Cerebellar nuclear complex (tissue), 1 donor: ENCODE results near the gene POLR3K.
A peak's percentile ranks its signal among the peaks of the same experiment; 100 is the strongest.

Experiments
- DNase-seq, 2 experiments: peaks; one replicate each; lab custom pipeline; 2025; lab: John Stamatoyannopoulos, UW

Gene POLR3K

GRCh38 chr16:53346-54236, at the start of gene POLR3K, which contains the start of gene SNRNP25:
Gene POLR3K (minus strand): TSS chr16:53608. CDS start chr16:53586, 22 bp downstream.
Gene SNRNP25 (plus strand): TSS chr16:53828. CDS start chr16:54017, 189 bp downstream.
- DNase-seq, result peak; percentile 81 to 86

GRCh38 chr16:102060-102855, 48.9 kb upstream of the POLR3K start:
- DNase-seq, result no peak

- DNase-seq, result no peak
These were observed 48.2 kb upstream of the POLR3K start for GRCh38 chr16:101586-101985.

- DNase-seq, result no peak
These were observed 47.6 kb upstream of the POLR3K start for GRCh38 chr16:100989-101388.

GRCh38 chr16:97822-98221, 44.4 kb upstream of the POLR3K start:
- no peak for DNase-seq

- DNase-seq, result peak in 1 of 2 experiments; percentile 39
These were observed 43.5 kb upstream of the POLR3K start for GRCh38 chr16:96935-97381.

GRCh38 chr16:94918-95265, 41.5 kb upstream of the POLR3K start:
- DNase-seq, result no peak

- DNase-seq, result no peak
These were observed 39.3 kb upstream of the POLR3K start for GRCh38 chr16:92431-93339.

GRCh38 chr16:91484-91883, 38.1 kb upstream of the POLR3K start:
- DNase-seq, result peak in 1 of 2 experiments; percentile 27

GRCh38 chr16:89391-90302, 36.2 kb upstream of the POLR3K start:
- no peak for DNase-seq

GRCh38 chr16:88613-89012, 35.2 kb upstream of the POLR3K start:
- DNase-seq, result no peak

- no peak for DNase-seq
These were observed 33.1 kb upstream of the POLR3K start for GRCh38 chr16:86483-86952.

- DNase-seq, result peak in 1 of 2 experiments; percentile 31
These were observed 32.5 kb upstream of the POLR3K start for GRCh38 chr16:85865-86264.

GRCh38 chr16:85407-85782, 32.0 kb upstream of the POLR3K start:
- no peak for DNase-seq

GRCh38 chr16:84718-85406, 31.5 kb upstream of the POLR3K start:
- no peak for DNase-seq

- DNase-seq, result no peak
These were observed 30.6 kb upstream of the POLR3K start for GRCh38 chr16:83781-84615.

- no peak for DNase-seq
These were observed 29.7 kb upstream of the POLR3K start for GRCh38 chr16:83060-83603.

GRCh38 chr16:79151-80054, 26.0 kb upstream of the POLR3K start:
- DNase-seq, result no peak
